Loucy (cell line): ENCODE measurements around the gene PAPOLB.

Experiments
- EZH2phosphoT487 ChIP-seq: fragments of 200-600 bp; IDR thresholded peaks from 2 replicates; pipeline ENCODE4 v1.6.1; 2018; ENCODE audit warnings: antibody characterized with exemption, mild to moderate bottlenecking, moderate library complexity, borderline replicate concordance
- TF ChIP-seq, protein P1 (sequence below): fragments of 200-600 bp; sonication (generic); conservative IDR thresholded peaks from 2 replicates; pipeline ENCODE4 v1.5.1; 2014; ENCODE audit warnings: mild to moderate bottlenecking, antibody characterized with exemption, low read length

DNA sequence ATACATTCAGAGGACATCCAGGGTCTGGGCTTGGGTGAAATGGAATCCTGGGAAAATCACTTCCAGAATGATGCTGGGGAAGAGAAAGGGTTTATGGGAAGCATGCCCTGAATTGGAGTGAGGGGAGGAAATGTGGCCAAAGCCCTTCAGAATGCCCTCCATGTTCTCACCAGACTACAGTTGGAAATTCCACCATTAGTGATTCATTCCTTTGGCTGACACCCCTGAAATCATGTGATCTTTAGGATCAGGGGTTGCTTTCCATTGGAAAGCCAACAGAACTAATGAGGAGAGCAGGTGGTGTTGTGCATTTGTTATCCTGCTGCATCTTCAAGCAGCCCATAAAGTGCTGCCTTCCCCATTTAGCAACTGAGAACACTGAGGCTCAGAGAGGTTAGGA lies 42.5 kb upstream of the PAPOLB start:
- TF ChIP-seq, protein P1, sequence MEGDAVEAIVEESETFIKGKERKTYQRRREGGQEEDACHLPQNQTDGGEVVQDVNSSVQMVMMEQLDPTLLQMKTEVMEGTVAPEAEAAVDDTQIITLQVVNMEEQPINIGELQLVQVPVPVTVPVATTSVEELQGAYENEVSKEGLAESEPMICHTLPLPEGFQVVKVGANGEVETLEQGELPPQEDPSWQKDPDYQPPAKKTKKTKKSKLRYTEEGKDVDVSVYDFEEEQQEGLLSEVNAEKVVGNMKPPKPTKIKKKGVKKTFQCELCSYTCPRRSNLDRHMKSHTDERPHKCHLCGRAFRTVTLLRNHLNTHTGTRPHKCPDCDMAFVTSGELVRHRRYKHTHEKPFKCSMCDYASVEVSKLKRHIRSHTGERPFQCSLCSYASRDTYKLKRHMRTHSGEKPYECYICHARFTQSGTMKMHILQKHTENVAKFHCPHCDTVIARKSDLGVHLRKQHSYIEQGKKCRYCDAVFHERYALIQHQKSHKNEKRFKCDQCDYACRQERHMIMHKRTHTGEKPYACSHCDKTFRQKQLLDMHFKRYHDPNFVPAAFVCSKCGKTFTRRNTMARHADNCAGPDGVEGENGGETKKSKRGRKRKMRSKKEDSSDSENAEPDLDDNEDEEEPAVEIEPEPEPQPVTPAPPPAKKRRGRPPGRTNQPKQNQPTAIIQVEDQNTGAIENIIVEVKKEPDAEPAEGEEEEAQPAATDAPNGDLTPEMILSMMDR, result no peak
- no peak for TF ChIP-seq EZH2phosphoT487
